HCT116 (cell line): ENCODE results near the gene XAB2. TPM values are rescaled to one million over a fixed set of nuclear protein-coding genes. Genes with fewer than 3 reads are reported as not detected.
A peak's percentile ranks its signal among the peaks of the same experiment; 100 is the strongest.

Source experiments
- ATAC-seq: fragments of 200-7000 bp; cut with Tn5 transposase; 2 replicates; pipeline ENCODE4 v1.9.1; 2020; ENCODE audit warnings: mild to moderate bottlenecking, moderate library complexity
- BruUV-seq: library from RNA; stranded (reverse); fragments of 400-500 nt; replicated peaks from 2 replicates; lab custom pipeline; 2021; lab: Mats Ljungman, UMichigan
- CTCF ChIA-PET: fragments of 300-600 bp; sonication (Branson Sonifier 250); formaldehyde crosslinking; loops from one replicate; lab custom pipeline; 2021; ENCODE audit warnings: antibody characterized with exemption; lab: Charles Lee
- POLR2A ChIA-PET: fragments of 300-600, 350-600 bp; sonication (Branson Sonifier 250); formaldehyde crosslinking; loops from one replicate; lab custom pipeline; 2021; ENCODE audit warnings: antibody characterized with exemption; lab: Charles Lee
- RAD21 ChIA-PET, 2 experiments: fragments of 300-600 bp; sonication (Branson Sonifier 250); formaldehyde crosslinking; loops; one replicate each; lab custom pipeline; 2023; ENCODE audit warnings: low total read pairs in 2 of 2; ENCODE audit not compliant: uncharacterized antibody in 2 of 2, unreplicated experiment in 2 of 2, low non-redundant PET in 1 of 2; lab: Charles Lee
- DNase-seq: peaks from one replicate; pipeline ENCODE4 v3.0.0-alpha.2; 2010; ENCODE audit warnings: low read depth, low spot score
- H2AFZ ChIP-seq: fragments of 200-600 bp; shearing (Covaris generic), sonication (generic); 2 replicates; pipeline ENCODE4 v1.6.1; 2017; ENCODE audit warnings: low read depth, mixed run types, mixed read lengths, antibody characterized with exemption, low read length; ENCODE audit not compliant: poor library complexity, severe bottlenecking
- H3K27ac ChIP-seq: 2 replicates; pipeline ENCODE4 v1.5.1; 2012; ENCODE audit warnings: low read depth, low read length
- H3K27me3 ChIP-seq: fragments of 200-600 bp; sonication (generic); 2 replicates; pipeline ENCODE4 v1.6.1; 2016; ENCODE audit warnings: mixed run types, low read length, mixed read lengths; ENCODE audit not compliant: insufficient read depth
- H3K36me3 ChIP-seq, 2 experiments: fragments of 200-500 bp in 1 of 2; fragments of 200-600 bp in 1 of 2; sonication (Bioruptor generic) in 1 of 2; sonication (generic) in 1 of 2; 2 replicates each; pipeline versions ENCODE4 v1.5.1 to v1.6.1; 2014 to 2016; ENCODE audit warnings: low read length in 2 of 2, inconsistent platforms in 1 of 2, mixed read lengths in 1 of 2, mixed run types in 1 of 2; ENCODE audit not compliant: insufficient read depth in 2 of 2, control insufficient read depth in 1 of 2
- H3K4me1 ChIP-seq, 2 experiments: fragments of 200-600 bp in 1 of 2; sonication (generic) in 1 of 2; 2 replicates each; pipeline versions ENCODE4 v1.5.1 to v1.6.1; 2012 to 2017; ENCODE audit warnings: low read length in 2 of 2, inconsistent platforms in 1 of 2, mild to moderate bottlenecking in 1 of 2, mixed read lengths in 1 of 2, mixed run types in 1 of 2, moderate library complexity in 1 of 2; ENCODE audit not compliant: insufficient read depth in 2 of 2, control insufficient read depth in 1 of 2
- H3K4me2 ChIP-seq: fragments of 200-600 bp; sonication (generic); 2 replicates; pipeline ENCODE4 v1.6.1; 2017; ENCODE audit warnings: mixed run types, low read length, mixed read lengths
- H3K4me3 ChIP-seq, 2 experiments: fragments of 200-600 bp in 1 of 2; sonication (generic) in 1 of 2; replicated peaks in 1 of 2; 2 replicates each; pipeline ENCODE4 v1.5.1; 2011 to 2016; ENCODE audit warnings: low read length in 2 of 2, control low read depth in 1 of 2, low read depth in 1 of 2, mild to moderate bottlenecking in 1 of 2, mixed read lengths in 1 of 2, mixed run types in 1 of 2
- H3K79me2 ChIP-seq: fragments of 200-600 bp; sonication (generic); 2 replicates; pipeline ENCODE4 v1.6.1; 2017; ENCODE audit warnings: mild to moderate bottlenecking, mixed run types, low read length, moderate library complexity, mixed read lengths; ENCODE audit not compliant: insufficient read depth
- H3K9ac ChIP-seq: fragments of 200-600 bp; sonication (generic); 2 replicates; pipeline ENCODE4 v1.6.1; 2016; ENCODE audit warnings: low read length, mixed read lengths
- H3K9me2 ChIP-seq: fragments of 200-600 bp; sonication (generic), shearing (Covaris generic); 2 replicates; pipeline ENCODE4 v1.6.1; 2017; ENCODE audit warnings: mixed run types, mild to moderate bottlenecking, moderate library complexity; ENCODE audit not compliant: insufficient read depth
- H3K9me3 ChIP-seq, 2 experiments: fragments of 200-500 bp in 1 of 2; fragments of 200-600 bp in 1 of 2; sonication (Bioruptor generic) in 1 of 2; sonication (generic) in 1 of 2; 2 replicates each; pipeline ENCODE4 v1.6.1; 2014 to 2017; ENCODE audit warnings: low read length in 2 of 2, mixed read lengths in 2 of 2, inconsistent platforms in 1 of 2, low read depth in 1 of 2, mild to moderate bottlenecking in 1 of 2, mixed run types in 1 of 2, moderate library complexity in 1 of 2; ENCODE audit not compliant: control insufficient read depth in 1 of 2, insufficient read depth in 1 of 2
- H4K20me1 ChIP-seq: fragments of 200-600 bp; sonication (generic), shearing (Covaris generic); 2 replicates; pipeline ENCODE4 v1.6.1; 2017; ENCODE audit warnings: mixed run types, mild to moderate bottlenecking, moderate library complexity; ENCODE audit not compliant: insufficient read depth
- CTCF ChIP-seq, 3 experiments: fragments of 200-600 bp in 1 of 3; sonication (generic) in 1 of 3; IDR thresholded peaks in 2 of 3; conservative IDR thresholded peaks in 1 of 3; 2 replicates each; pipeline ENCODE4 v1.5.1; 2012 to 2017; ENCODE audit warnings: low read depth in 2 of 3, low read length in 2 of 3, antibody characterized with exemption in 1 of 3, borderline replicate concordance in 1 of 3, control low read depth in 1 of 3, mild to moderate bottlenecking in 1 of 3, mixed read lengths in 1 of 3, mixed run types in 1 of 3, moderate library complexity in 1 of 3; ENCODE audit not compliant: insufficient read depth in 1 of 3
- ELF1 ChIP-seq: IDR thresholded peaks from 2 replicates; pipeline ENCODE4 v1.6.1; 2012; ENCODE audit warnings: low read depth, borderline replicate concordance
- EZH2 ChIP-seq: fragments of 200-600 bp; sonication (generic); IDR thresholded peaks from 2 replicates; pipeline ENCODE4 v1.6.1; 2017; ENCODE audit warnings: antibody characterized with exemption, mixed run types
- EZH2phosphoT487 ChIP-seq: fragments of 200-600 bp; IDR thresholded peaks from 2 replicates; pipeline ENCODE4 v1.6.1; 2018; ENCODE audit warnings: antibody characterized with exemption, borderline replicate concordance
- FOSL1 ChIP-seq: IDR thresholded peaks from 2 replicates; pipeline ENCODE4 v1.6.1; 2012; ENCODE audit warnings: low read depth
- POLR2AphosphoS5 ChIP-seq: IDR thresholded peaks from 2 replicates; pipeline ENCODE4 v1.6.1; 2011; ENCODE audit warnings: mild to moderate bottlenecking, low read depth, low read length, moderate library complexity
- SP1 ChIP-seq: IDR thresholded peaks from 2 replicates; pipeline ENCODE4 v1.6.1; 2012; ENCODE audit warnings: low read depth
- TCF7L2 ChIP-seq: IDR thresholded peaks from 2 replicates; pipeline ENCODE4 v1.7.0; 2011; ENCODE audit warnings: borderline replicate concordance, inconsistent platforms; ENCODE audit not compliant: insufficient read depth, insufficient read length; ENCODE audit errors: extremely low read depth
- ZFX ChIP-seq: fragments of 450-650 bp; IDR thresholded peaks from 2 replicates; pipeline ENCODE4 v1.6.1; 2017
- ZNF274 ChIP-seq: fragments of 200-500 bp; sonication (Bioruptor generic); IDR thresholded peaks from 2 replicates; pipeline ENCODE4 v1.6.1; 2014; ENCODE audit warnings: mild to moderate bottlenecking, low read depth, low read length, inconsistent platforms
- intact Hi-C: fragments of 100-400 bp; cut with micrococcal nuclease; formaldehyde crosslinking; loops from 2 replicates; pipeline ENCODE4 v1.10.0; 2022
- total RNA-seq: library from RNA; stranded (reverse); gene quantifications from one replicate; pipeline ENCODE4 v1.2.1, GENCODE V29; 2021; ENCODE audit not compliant: unreplicated experiment
- TF ChIP-seq, protein P1 (sequence below): IDR thresholded peaks from 2 replicates; pipeline ENCODE4 v1.6.1; 2012; ENCODE audit warnings: low read depth

The XAB2 gene
- total RNA-seq, 1 experiment from 2014 or later, result 103 TPM

- TF ChIP-seq CTCF (IDR thresholded peaks at IDR 0.05 in 2 of 3, conservative IDR thresholded peaks at IDR 0.05 in 1 of 3; ENCODE audit: borderline replicate concordance in 1 of 3, insufficient read depth in 1 of 3, low read depth in 2 of 3, low read length in 2 of 3) (no peak), ELF1 (no peak), TCF7L2 (no peak), EZH2 (no peak), SP1 (no peak)
- TF ChIP-seq, protein P1, sequence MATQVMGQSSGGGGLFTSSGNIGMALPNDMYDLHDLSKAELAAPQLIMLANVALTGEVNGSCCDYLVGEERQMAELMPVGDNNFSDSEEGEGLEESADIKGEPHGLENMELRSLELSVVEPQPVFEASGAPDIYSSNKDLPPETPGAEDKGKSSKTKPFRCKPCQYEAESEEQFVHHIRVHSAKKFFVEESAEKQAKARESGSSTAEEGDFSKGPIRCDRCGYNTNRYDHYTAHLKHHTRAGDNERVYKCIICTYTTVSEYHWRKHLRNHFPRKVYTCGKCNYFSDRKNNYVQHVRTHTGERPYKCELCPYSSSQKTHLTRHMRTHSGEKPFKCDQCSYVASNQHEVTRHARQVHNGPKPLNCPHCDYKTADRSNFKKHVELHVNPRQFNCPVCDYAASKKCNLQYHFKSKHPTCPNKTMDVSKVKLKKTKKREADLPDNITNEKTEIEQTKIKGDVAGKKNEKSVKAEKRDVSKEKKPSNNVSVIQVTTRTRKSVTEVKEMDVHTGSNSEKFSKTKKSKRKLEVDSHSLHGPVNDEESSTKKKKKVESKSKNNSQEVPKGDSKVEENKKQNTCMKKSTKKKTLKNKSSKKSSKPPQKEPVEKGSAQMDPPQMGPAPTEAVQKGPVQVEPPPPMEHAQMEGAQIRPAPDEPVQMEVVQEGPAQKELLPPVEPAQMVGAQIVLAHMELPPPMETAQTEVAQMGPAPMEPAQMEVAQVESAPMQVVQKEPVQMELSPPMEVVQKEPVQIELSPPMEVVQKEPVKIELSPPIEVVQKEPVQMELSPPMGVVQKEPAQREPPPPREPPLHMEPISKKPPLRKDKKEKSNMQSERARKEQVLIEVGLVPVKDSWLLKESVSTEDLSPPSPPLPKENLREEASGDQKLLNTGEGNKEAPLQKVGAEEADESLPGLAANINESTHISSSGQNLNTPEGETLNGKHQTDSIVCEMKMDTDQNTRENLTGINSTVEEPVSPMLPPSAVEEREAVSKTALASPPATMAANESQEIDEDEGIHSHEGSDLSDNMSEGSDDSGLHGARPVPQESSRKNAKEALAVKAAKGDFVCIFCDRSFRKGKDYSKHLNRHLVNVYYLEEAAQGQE, result no peak
Observed at GRCh38 chr19:7590256-7590655, 39.1 kb downstream of the XAB2 start (continued).

DNA sequence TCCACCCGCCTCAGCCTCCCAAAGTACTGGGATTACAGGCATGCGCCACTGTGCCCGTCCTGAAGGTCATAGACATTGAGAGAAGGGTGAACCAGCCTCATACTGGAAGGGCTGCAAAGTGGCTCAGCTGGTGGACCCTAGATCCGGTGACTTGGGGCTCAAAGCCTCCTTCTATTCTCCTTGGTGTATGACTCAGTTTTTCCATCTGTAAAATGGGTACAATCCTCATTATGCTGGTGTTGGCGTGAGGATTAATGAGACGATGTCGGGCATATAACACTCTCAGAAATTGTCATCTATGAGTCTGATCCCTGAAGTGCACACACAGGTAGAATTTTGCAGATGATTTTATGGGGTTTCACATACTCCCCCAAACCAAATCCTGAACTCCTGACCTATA is 39.5 kb downstream of the XAB2 start:
- CTCF ChIA-PET, result no interaction called here
- Histone ChIP-seq H3K4me3 (no peak overlapping the region), H2AFZ (no peak overlapping the region), H3K4me2 (peak overlapping the region; percentile 39), H3K4me1 (peaks cover 4 to 21% of the 10 kb centered on the region in 2 experiments), H3K9ac (no peak overlapping the region), H3K9me2 (no peaks in the 10 kb centered on the region), H3K79me2 (no peaks in the 10 kb centered on the region), H3K9me3 (no peaks in the 10 kb centered on the region), H3K36me3 (no peaks in the 10 kb centered on the region), H4K20me1 (no peaks in the 10 kb centered on the region), H3K27ac (no peak overlapping the region), H3K27me3 (no peaks in the 10 kb centered on the region)
- RAD21 ChIA-PET, result no interaction called here
- intact Hi-C loops, result no loop called here
- no TSS peak for BruUV-seq
- no peak for ATAC-seq
- no peak for DNase-seq
- POLR2A ChIA-PET, result no interaction called here
- no peak for TF ChIP-seq FOSL1
- no peak for TF ChIP-seq EZH2phosphoT487
- TF ChIP-seq TCF7L2, result no peak
- TF ChIP-seq ZNF274, result no peak
- TF ChIP-seq POLR2AphosphoS5, result no peak
- TF ChIP-seq ZFX, result no peak
